Glomerular visceral epithelial cell (primary cell): ENCODE measurements around the gene RAB33B.
"Not testable (repeated sequence)": the region's sequence is repeated elsewhere in the genome, so short reads cannot be mapped to it uniquely, and the experiment has no call there.

Experiments
- DNase-seq: peaks from one replicate; pipeline ENCODE4 v3.0.0-alpha.2; 2016; ENCODE audit errors: extremely low spot score

RAB33B gene

DNA sequence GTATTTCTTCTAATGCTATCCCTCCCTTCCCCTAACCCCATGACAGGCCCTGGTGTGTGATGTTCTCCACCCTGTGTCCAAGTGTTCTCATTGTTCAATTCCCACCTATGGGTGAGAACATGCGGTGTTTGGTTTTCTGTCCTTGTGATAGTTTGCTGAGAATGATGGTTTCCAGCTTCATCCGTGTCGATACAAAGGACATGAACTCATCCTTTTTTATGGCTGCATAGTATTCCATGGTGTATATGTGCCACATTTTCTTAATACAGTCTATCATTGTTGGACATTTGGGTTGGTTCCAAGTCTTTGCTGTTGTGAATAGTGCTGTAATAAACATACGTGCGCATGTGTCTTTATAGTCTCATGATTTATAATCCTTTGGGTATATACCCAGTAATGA is 10.6 kb downstream of the RAB33B start:
- not testable (repeated sequence) for DNase-seq

DNA sequence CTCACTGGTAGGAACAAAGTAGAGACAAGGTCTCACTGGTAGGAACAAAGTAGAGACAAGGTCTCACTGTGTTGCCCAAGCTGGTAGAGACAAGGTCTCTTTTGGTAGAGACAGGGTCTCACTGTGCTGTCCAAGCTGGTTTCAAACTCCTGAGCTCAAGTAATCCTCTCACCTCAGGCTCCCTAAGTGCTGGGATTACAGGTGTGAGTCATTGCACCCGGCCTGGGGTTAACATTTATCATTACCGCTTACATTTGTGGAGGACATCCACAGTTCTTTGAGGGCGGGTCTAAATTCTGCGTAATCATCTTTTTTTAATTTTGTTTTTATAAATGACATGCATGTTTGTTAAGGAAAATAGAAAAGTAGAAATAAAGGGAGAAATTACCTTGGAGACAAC is 12.0 kb downstream of the RAB33B start:
- no peak for DNase-seq

DNA sequence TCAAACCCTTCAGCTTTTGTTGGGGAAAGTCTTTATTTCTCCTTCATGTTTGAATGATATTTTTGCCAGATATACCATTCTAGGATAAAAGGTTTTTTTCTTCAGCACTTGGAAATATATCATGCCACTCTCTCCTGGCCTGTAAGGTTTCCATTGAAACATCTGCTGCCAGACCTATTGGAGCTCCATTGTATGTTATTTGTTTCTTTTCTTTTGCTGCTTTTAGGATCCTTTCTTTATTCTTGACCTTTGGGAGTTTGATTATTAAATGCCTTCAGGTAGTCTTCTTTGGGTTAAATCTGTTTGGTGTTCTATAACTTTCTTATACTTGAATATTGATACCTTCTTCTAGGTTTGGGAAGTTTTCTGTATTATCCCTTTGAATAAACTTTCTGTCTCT is 14.8 kb downstream of the RAB33B start:
- not testable (repeated sequence) for DNase-seq

DNA sequence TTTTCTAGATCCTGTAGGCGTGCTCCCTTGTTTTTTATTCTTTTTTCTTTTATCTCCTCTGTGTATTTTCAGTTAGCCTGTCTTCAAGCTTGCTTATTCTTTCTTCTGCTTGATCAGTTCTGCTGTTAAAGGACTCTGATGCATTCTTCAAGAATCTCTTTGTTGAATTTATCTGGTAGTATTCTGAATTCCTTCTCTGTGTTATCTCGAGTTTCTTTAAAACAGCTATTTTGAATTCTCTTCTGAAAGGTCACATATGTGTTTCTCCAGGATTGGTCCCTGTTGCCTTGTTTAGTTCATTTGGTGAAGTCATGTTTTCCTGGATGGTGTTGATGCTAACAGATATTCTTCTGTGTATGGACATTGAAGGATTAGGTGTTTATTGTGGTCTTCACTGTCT is 15.3 kb downstream of the RAB33B start:
- no peak for DNase-seq

DNA sequence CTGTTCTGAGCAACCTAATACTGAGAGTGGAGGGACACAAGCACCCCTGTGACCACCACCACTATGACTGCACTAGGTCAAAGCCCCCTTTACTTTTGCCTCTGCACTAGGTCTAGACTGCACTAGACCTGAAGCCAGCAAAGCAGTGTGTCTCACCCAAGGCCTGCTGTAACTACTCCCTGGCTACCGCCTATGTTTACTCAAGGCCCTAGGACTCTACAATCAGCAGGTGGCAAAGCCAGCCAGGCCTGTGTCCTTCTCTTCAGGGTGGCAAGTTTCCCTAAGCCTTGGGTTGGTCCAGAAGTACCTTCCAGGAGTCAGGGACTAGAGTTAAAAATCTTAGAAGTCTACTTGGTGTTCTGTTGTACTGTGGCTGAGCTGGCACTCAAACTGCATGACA is 15.9 kb downstream of the RAB33B start:
- no peak for DNase-seq

DNA sequence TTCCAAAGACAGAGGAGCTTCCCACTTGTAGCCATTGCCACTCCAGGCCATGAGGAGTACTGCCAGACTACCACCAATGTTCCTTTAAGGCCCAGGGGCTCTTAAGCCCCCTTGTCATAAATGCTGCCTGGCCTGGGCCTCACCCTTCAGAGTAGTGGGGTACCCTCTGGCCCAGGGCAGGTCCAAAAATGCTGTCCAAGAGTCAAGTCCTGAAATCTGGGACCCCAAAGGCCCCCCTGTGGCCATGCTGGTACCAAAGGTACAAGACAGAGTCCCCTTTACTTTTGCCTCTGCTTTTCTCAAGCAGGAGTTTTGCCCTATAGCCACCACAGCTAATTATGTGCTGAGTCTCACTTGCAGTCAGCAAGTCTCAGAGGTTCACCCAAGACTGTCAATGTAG is 16.4 kb downstream of the RAB33B start:
- DNase-seq, result no peak

DNA sequence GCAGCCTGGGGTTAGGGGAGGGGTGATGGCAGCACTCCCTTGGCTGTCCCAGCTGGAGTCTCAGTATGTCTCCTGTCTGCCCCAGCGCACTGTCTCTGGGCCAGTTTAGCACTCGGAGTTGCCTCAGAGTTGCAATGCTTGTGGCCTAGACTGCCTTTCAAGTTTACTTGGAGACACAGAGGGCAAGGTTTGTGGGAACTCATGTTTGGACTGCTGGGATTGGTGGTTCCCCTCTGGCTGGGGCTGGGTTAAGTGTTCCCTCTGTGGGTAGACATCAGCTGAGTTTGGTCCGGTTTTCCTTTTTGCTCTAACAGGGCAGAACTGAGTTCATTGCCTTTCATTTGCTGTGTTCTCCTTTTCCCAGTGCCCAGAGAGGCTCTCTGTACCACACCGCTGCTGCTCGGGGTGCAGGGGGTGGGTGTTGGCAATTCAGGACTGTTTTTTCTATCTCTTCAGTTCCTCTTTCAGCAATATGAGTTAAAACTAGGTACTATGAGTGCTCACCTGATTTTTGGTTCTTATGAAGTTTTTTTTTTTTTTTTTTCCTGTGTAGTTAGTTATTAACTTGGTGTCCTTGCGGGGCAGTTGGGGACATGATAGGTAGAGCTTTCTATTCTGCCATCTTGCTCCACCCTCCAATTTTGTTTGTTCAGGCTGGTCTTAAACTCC is 17.2 kb downstream of the RAB33B start:
- DNase-seq, result no peak

DNA sequence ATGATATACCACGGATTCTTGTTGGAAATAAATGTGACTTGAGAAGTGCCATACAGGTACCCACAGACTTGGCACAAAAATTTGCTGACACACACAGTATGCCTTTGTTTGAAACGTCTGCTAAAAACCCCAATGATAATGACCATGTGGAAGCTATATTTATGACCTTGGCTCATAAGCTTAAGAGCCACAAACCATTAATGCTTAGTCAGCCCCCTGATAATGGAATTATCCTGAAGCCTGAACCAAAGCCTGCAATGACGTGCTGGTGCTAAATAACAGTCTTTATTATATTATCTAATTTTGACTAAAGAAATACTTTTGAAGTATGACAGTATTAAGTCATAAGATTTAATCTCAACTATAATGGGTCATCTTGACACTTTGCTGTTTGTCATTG is 18.9 kb downstream of the RAB33B start:
- no peak for DNase-seq

DNA sequence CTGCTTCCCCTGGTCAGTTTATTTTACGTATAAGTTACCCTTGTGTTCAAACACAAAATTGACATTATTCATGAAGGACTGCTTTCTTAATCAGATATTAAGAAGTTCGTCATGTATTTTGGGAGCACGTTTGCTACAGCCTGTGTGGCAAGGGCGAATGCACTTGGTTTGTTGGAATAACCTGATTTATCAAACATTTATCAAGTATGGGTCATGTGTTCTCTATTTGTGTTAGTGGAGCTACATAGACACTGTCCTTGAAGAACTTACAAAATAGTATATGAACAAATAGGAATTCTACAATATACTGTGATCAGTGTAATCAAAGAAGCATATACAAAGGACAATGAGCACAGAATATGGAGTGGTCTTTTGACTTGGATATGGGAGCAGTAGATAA is 22.4 kb downstream of the RAB33B start:
- no peak for DNase-seq

DNA sequence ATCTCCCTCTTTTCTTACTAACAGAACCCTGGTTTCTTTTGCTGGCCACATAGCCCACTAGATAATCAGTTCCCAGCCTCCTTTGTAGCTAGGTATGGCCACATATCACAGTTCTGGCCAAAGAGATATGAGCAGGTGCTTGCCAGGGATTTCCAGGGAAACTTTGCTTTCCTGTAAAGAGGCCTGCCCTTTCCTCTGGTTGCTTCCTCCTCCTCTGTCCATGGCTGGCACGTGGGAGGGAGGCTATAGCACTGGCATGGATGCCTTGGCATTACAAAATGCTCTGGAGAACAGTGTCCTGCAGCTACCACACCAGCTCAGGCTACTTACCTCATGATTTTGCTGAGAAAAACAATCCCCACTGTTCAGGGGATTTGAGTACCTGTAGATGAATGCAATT is 27.5 kb downstream of the RAB33B start:
- no peak for DNase-seq

DNA sequence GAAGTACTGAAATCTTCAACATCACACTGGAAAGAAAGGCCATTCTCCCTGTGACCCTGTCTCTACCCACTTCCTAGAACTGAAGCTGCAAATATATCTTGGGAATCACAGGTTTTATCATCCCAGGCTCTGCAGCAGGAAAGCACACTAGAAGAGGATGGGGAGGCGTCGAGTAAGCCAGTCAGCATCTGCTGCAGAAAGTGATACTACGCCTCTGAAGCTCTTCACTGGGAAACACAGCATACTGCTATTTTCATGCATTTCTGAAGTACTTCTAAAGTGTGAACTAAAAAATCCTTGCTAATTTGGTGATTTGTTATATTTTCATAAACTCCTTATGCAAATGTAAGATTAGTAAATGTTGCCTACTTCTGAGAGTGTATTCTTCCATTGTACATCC is 29.1 kb downstream of the RAB33B start:
- no peak for DNase-seq

DNA sequence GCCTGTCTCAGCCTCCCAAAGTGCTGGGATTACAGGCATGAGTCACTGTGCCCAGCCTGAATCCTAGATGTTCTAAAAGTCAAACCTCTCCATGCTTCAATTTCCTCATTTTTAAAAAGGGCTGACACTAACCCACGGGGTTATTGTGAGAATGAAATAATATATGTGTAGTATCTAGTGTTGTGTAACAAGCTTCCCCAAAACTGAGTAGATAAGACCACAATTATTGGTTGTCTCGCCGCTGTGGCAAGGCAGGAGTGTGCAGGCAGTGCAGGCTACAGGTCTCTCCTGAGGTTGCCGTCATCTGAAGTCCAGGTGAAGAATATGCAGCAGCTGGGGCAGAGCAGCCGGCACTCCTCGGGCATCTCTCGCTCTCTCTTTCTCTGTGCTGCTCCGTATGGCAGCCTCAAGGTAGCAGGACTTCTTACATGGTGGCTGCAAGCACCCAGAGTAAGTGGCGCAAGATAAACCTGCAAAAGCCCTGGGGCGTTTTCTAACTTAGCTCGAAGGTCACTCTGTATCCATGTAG is 30.9 kb downstream of the RAB33B start:
- DNase-seq, result no peak

DNA sequence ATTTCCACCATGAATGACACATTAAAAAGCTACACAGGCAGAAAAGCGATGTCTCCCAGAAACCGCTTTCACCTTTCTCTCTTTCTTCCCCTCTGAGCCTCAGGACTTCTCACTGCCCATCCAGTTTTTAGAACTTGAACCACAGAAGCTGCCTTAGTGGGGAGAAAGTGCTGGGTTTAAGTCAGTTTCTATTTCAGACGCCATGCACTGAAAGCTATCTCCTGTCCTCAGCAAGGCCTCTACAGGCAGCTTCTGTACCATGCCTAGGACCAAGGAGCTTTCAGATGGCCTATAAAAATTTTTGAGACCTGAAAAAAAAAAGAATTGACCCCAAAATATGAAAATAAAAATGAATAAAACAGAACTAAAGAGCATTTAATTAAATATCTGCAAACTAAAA is 34.5 kb downstream of the RAB33B start:
- no peak for DNase-seq

DNA sequence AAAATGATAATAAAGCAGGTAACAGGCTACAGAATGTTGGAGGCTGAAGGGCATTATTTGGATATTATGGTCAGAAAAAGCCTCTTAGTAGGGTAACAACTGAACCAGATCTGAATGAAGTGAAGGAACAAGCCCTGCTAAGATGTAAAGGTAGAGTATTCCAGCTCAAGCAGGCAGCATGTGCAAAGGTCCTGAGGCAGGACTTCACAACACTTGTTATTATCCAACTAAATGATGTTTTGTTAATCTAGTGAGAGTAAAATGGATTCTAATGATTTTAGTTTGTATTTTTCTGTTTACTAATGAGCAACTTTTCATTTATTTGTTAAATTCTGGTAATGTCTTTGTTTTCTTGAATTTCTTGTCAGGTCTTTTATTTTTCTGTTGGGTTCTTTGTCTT is 35.7 kb downstream of the RAB33B start:
- DNase-seq, result no peak

DNA sequence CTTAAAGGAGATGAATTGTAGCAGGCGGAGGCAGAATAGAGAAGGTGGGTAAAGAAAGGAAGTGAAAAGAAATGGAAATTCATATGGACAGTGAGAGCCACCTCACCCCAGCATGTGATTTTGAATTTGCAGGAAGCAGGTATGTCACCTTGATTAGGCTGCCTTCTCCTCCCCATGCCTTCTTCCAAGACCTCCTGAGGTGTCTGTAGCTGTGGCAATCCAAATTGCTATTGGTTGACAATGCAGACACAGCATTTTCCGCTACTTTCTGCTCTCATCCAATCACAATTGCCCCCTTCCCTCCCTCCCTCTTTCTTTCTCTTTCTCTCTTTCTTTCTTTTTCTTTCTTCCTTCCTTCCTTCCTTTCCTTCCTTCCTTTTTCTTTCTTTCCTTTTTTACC is 38.5 kb downstream of the RAB33B start:
- no peak for DNase-seq

DNA sequence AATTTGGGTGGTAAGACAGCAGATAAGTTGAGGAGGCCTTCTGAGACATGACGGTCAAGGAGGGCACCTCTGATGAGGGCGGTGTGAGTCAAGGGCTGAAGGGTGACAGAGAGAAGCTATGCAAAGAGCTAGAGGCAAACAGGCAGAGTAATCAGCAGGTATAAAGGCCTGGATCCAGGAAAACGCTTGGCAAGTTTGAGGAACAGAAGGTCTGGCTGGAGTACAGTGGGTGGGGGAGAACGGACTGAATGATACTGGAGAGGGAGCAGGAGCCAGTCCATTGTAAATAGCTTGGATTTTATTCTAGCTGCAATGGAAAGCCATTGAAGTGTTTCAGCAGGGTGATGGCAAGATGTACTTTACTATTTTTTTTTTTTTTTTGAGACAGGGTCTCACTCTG is 39.3 kb downstream of the RAB33B start:
- no peak for DNase-seq

DNA sequence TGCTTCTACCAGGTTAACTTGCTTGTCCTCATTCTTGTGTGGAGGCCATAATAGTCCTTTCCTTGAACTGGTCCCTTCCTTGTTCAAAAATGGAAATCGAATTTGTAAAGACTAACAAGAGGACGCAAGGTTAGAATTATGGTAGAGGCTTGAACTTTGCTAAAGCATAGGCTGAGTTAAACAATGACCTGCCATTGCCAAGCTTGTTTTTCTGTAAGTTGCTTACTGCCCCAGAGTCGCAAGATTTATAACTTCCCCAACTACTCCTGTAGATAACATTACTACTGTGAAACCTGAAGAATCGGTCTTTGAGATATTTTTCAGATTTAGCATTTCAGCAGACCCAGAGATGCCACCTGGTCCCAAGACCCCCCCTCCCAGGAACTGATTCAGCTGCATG is 45.3 kb downstream of the RAB33B start:
- DNase-seq, result no peak

DNA sequence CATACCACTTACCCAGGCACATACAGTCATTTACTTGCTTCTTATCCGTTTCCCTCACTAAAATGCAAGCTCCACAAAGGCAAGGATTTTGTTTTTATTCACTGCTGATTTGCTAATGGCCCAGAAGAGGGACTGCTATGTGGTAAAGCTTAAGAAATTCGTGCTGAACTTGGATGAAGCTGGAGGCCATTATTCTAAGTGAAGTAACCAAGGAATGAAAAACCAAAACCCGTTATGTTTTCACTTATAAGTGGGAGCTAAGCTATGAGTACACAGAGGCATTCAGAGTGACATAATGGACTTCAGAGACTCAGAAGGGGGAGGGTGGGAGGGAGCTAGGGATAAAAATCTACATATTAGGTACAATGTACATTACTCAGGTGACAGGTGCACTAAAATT is 47.2 kb downstream of the RAB33B start:
- no peak for DNase-seq

DNA sequence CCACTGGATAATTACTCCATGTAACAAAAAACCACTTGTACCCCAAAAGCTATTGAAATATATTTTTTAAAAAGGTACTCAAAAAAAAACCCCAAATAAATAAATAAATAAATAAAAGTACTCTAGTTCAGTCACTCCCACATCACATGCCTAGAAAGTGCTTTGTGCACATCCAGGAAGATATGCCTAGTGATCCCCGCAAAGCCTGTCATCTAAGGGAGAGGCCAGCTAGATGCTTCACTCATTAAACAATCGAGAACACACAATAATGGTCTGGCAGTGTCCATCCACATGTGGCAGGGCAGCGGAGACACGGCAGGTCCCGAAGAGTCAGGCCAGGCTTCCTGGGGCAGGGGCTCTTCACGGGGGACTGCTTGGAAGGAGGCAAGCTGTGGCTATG is 47.6 kb downstream of the RAB33B start:
- DNase-seq, result no peak

DNA sequence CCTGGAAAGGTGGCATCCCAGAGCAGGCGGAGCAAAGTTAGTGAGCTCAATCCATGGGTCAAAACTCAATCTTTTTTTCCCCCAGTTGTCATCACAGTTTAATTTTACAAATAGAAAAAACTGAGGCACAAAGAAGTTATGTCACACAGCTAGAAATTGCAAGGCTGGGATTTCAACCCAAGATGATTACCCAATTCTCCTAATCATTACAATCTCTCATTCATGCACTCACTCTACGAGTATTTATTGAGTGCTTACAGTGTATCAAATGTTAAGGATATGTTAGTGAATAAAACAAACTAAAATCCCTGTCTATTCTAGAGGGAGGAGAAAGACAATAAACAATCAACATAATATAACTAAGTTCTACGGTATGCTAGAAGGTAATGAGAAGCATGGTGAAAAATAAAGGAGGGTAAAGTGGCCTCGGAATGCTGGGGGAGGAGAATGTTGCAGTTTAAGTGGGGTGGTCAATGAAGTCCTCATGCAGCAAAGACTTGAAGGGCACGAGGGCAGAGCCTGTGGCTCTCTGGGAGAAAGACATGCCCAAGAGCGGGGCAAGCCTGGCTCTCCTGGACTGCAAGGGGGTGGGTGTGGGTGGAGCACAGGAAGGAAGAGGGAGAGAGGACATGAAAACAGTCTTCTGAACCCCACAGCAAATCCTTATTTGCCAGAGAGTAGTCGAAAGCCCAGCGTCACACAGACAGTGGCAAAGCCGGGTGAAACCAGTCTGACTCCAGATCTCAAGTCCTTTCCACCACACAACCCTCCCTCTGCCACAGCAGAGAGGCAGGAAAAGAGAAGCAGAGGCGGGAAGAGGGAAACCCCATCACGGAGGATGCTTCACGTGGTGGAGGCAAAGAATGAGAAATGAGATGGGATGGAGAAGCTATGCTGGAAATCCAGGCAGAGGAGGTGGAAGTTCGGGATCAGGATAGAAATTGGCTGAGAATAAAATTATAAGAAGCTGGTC is 48.3 kb downstream of the RAB33B start:
- no peak for DNase-seq

DNA sequence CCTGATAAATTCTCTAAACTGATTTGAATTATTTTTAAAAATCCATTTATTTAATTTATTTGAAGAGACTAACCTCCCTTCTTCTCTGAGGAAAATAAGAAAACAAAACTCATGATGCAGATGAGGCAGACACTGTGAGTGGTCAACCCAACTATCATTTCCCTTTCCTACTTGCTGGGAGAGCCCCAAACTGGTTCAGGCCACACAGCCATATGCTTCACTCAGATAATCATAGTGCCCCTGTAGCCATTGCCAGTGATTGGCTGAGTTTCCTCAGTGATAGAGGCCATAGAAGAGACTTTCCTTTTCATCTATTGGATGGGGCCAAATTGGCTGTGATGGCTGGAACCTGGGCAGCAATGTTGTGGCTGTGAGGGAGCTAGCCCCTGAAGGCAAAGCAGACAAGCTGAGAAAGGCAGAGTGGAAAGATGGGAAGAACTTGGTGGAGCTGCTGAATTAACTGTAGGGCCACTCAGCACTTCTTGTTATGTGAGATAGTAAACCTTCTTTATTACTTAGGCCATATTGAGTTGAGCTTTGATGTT is 49.8 kb downstream of the RAB33B start:
- DNase-seq, result no peak

DNA sequence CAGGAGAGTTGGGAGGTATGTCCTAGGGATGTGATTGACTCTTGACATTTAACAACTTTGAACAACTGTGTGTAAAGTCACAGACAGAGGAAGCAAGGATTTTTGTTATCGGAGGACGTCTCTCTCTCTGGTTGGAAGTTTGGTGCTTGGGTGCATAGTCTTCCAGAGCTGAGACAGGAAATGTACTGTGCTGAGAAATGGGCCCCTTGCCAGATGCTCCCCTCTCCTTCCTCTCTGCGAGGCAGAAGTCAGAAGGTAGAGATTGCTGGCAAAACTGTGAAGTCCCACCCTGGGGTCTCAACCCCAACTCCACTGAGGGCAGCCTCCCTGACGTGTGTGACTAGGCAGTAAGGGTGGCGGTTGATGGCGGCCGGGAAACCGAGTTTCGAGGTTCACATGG is 52.9 kb downstream of the RAB33B start:
- DNase-seq, result no peak
